Epidermal melanocyte (primary cell): ENCODE results near the gene CD4.

Source experiments
- DNase-seq: peaks from one replicate; pipeline ENCODE4 v3.0.0; 2011; ENCODE audit warnings: low spot score; ENCODE audit not compliant: insufficient read length

Gene CD4

GRCh38 chr12:6765048-6765633, 24.2 kb upstream of the CD4 start:
- no peak for DNase-seq

GRCh38 chr12:6765634-6766581, 23.4 kb upstream of the CD4 start, which contains the start of gene PTMS:
TSS of gene PTMS (plus strand) at chr12:6766363. CDS start at chr12:6766706, 343 bp downstream.
- peak; percentile 64 for DNase-seq

GRCh38 chr12:6766651-6767349, 22.5 kb upstream of the CD4 start:
- peak; percentile 72 for DNase-seq

- no peak for DNase-seq
Measured at GRCh38 chr12:6767353-6768319, 21.7 kb upstream of the CD4 start.

- no peak for DNase-seq
Measured at GRCh38 chr12:6768437-6768914, 20.9 kb upstream of the CD4 start.

- DNase-seq, result peak; percentile 55
Measured at GRCh38 chr12:6768990-6769389, 20.3 kb upstream of the CD4 start.

- DNase-seq, result peak; percentile 15
Measured at GRCh38 chr12:6769666-6770065, 19.7 kb upstream of the CD4 start.

- peak; percentile 3 for DNase-seq
Measured at GRCh38 chr12:6770094-6770493, 19.2 kb upstream of the CD4 start.

GRCh38 chr12:6770600-6770999, 18.7 kb upstream of the CD4 start:
- DNase-seq, result peak; percentile 11

GRCh38 chr12:6771091-6771495, 18.2 kb upstream of the CD4 start:
- peak; percentile 10 for DNase-seq

- no peak for DNase-seq
Measured at GRCh38 chr12:6771509-6772330, 17.6 kb upstream of the CD4 start.

GRCh38 chr12:6772331-6772695, 17.0 kb upstream of the CD4 start, which contains the start of gene LAG3:
TSS of gene LAG3 (plus strand) at chr12:6772520. CDS start at chr12:6772853, 333 bp downstream.
- DNase-seq, result no peak

GRCh38 chr12:6772726-6773589, 16.4 kb upstream of the CD4 start:
- DNase-seq, result no peak

- DNase-seq, result no peak
Measured at GRCh38 chr12:6773590-6774351, 15.6 kb upstream of the CD4 start.

- DNase-seq, result no peak
Measured at GRCh38 chr12:6774499-6775062, 14.7 kb upstream of the CD4 start.

- DNase-seq, result no peak
Measured at GRCh38 chr12:6775185-6776174, 13.8 kb upstream of the CD4 start.
